ENCODE results near the gene PRR22. TPM values are rescaled to one million over a fixed set of nuclear protein-coding genes. Genes with fewer than 3 reads are reported as not detected.

PRR22 gene
- total and polyA plus RNA-seq, 2 donors (not counting 1 experiment from before 2014, with no cell fraction given): 3.4 to 5.6 TPM

DNA sequence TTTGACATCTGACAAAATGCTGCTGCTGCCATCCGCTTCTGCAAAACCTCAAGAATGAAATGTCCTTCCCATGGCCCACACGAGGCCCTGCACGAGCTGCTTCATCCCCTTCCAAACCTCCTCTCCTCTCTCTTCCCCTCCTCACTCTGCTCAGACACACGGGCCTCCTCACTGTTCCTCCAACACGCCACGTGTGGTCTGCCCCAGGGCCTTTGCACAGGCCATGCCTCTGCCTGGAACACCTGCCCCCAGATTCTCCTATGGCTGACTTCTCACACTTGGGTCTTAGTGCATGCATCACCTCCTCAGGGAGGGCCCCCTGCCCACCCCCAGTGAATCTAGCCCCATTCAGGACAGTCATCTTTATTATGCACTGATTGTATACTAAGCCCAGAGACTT, 36.2 kb upstream of the PRR22 start:
- H3K27ac Mint-ChIP-seq: no peak overlapping the region
- CTCF ChIA-PET: no interaction called here
- no peak for TF ChIP-seq EZH2 (IDR thresholded peaks at IDR 0.05; ENCODE audit: borderline replicate concordance, insufficient read depth, low read depth, low read length, poor library complexity, severe bottlenecking)
- TF ChIP-seq, protein P1, sequence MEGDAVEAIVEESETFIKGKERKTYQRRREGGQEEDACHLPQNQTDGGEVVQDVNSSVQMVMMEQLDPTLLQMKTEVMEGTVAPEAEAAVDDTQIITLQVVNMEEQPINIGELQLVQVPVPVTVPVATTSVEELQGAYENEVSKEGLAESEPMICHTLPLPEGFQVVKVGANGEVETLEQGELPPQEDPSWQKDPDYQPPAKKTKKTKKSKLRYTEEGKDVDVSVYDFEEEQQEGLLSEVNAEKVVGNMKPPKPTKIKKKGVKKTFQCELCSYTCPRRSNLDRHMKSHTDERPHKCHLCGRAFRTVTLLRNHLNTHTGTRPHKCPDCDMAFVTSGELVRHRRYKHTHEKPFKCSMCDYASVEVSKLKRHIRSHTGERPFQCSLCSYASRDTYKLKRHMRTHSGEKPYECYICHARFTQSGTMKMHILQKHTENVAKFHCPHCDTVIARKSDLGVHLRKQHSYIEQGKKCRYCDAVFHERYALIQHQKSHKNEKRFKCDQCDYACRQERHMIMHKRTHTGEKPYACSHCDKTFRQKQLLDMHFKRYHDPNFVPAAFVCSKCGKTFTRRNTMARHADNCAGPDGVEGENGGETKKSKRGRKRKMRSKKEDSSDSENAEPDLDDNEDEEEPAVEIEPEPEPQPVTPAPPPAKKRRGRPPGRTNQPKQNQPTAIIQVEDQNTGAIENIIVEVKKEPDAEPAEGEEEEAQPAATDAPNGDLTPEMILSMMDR (IDR thresholded peaks at IDR 0.05): no peak
- Histone ChIP-seq H3K4me1 (ENCODE audit: control insufficient read depth in 2 of 2, insufficient read depth in 2 of 2, low read length in 2 of 2) (no peaks in the 10 kb centered on the region), H4K20me1 (ENCODE audit: control insufficient read depth, insufficient read depth, low read length, poor library complexity, severe bottlenecking) (no peaks in the 10 kb centered on the region), H3K27me3 (replicated peaks in 1 of 4; ENCODE audit: control extremely low read depth in 1 of 4, control insufficient read depth in 3 of 4, insufficient read depth in 4 of 4, low read length in 3 of 4) (no peaks in the 10 kb centered on the region), H3K79me2 (ENCODE audit: control insufficient read depth, insufficient read depth, low read length) (no peaks in the 10 kb centered on the region), H2AFZ (ENCODE audit: insufficient read depth, low read depth, low read length, poor library complexity, severe bottlenecking) (no peak overlapping the region), H3K36me3 (replicated peaks in 1 of 2; ENCODE audit: control extremely low read depth in 1 of 2, control insufficient read depth in 1 of 2, extremely low read depth in 1 of 2, insufficient read depth in 2 of 2, low read length in 1 of 2) (no peaks in the 10 kb centered on the region), H3K4me2 (replicated peaks; ENCODE audit: low read depth, low read length, poor library complexity, severe bottlenecking) (no peak overlapping the region), H3K9me3 (ENCODE audit: control extremely low read depth in 1 of 3, control insufficient read depth in 2 of 3, insufficient read depth in 1 of 3, low read length in 2 of 3) (peaks cover 0 to 23% (median 0%) of the 10 kb centered on the region in 3 donors), H3K27ac (ENCODE audit: low read length in 2 of 2) (no peak overlapping the region), H3K4me3 (ENCODE audit: control extremely low read depth in 1 of 5, extremely low read depth in 1 of 5, insufficient read depth in 1 of 5, low read depth in 2 of 5, low read length in 4 of 5) (no peak overlapping the region), H3K9ac (ENCODE audit: low read length) (no peak overlapping the region)
- intact Hi-C loops (cut with micrococcal nuclease): no loop called here
- POLR2A ChIA-PET: interaction anchor here (0.7 kb wide), 1 partner anchor 1871 kb away, joined by 6 read pairs; no protein-coding TSS in a partner anchor
- no peak overlapping the region for H3K4me3 Mint-ChIP-seq
- H3K9me3 Mint-ChIP-seq (ENCODE audit: insufficient read depth): no peaks in the 10 kb centered on the region
- DNase-seq: no peak
- H3K27me3 Mint-ChIP-seq: peaks cover 20% of the 10 kb centered on the region
- H3K4me1 Mint-ChIP-seq: no peaks in the 10 kb centered on the region
- 58% methylated on average over 6 of the region's 6 CpGs for WGBS (ENCODE audit: insufficient coverage)
- no peak for ATAC-seq (ENCODE audit: low read depth)

DNA sequence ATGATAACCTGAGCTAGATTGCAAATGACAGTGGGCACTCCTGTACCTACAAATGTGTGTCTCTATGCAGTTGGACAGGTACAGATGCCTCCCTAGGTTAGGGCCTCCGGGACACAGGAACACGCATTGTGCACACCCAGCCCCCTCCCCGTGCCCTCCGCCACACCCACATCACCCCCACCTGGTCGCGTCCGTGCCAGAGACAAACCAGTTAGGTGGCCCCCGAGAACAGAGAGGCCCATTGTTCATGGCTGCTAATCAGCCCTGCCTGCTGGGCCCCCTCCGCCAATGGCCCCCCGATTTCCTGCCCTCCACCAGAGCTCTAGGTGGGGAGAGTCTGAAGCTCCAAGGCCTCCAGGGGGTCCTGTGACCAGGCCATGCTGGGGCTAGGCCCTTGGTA, 34.0 kb upstream of the PRR22 start:
- POLR2A ChIA-PET: no interaction called here
- Histone ChIP-seq H3K36me3 (replicated peaks in 1 of 2; ENCODE audit: control extremely low read depth in 1 of 2, control insufficient read depth in 1 of 2, extremely low read depth in 1 of 2, insufficient read depth in 2 of 2, low read length in 1 of 2) (no peaks in the 10 kb centered on the region), H3K4me1 (ENCODE audit: control insufficient read depth in 2 of 2, insufficient read depth in 2 of 2, low read length in 2 of 2) (no peaks in the 10 kb centered on the region), H3K4me3 (ENCODE audit: control extremely low read depth in 1 of 5, extremely low read depth in 1 of 5, insufficient read depth in 1 of 5, low read depth in 2 of 5, low read length in 4 of 5) (no peak overlapping the region), H3K9me3 (ENCODE audit: control extremely low read depth in 1 of 3, control insufficient read depth in 2 of 3, insufficient read depth in 1 of 3, low read length in 2 of 3) (peaks cover 0 to 7% (median 0%) of the 10 kb centered on the region in 3 donors), H4K20me1 (ENCODE audit: control insufficient read depth, insufficient read depth, low read length, poor library complexity, severe bottlenecking) (no peaks in the 10 kb centered on the region), H3K79me2 (ENCODE audit: control insufficient read depth, insufficient read depth, low read length) (no peaks in the 10 kb centered on the region), H3K4me2 (replicated peaks; ENCODE audit: low read depth, low read length, poor library complexity, severe bottlenecking) (no peak overlapping the region), H2AFZ (ENCODE audit: insufficient read depth, low read depth, low read length, poor library complexity, severe bottlenecking) (no peak overlapping the region), H3K9ac (ENCODE audit: low read length) (no peak overlapping the region), H3K27ac (ENCODE audit: low read length in 2 of 2) (no peak overlapping the region), H3K27me3 (replicated peaks in 1 of 4; ENCODE audit: control extremely low read depth in 1 of 4, control insufficient read depth in 3 of 4, insufficient read depth in 4 of 4, low read length in 3 of 4) (no peaks in the 10 kb centered on the region)
- ATAC-seq (ENCODE audit: low read depth): no peak
- Mint-ChIP-seq H3K9me3 (ENCODE audit: insufficient read depth) (no peaks in the 10 kb centered on the region), H3K27ac (no peak overlapping the region), H3K4me1 (no peaks in the 10 kb centered on the region), H3K27me3 (peaks cover 20% of the 10 kb centered on the region), H3K4me3 (no peak overlapping the region)
- CTCF ChIA-PET: no interaction called here
- intact Hi-C loops (cut with micrococcal nuclease): no loop called here
- no peak for DNase-seq
- TF ChIP-seq, protein P1 (IDR thresholded peaks at IDR 0.05): no peak
- no peak for TF ChIP-seq EZH2 (IDR thresholded peaks at IDR 0.05; ENCODE audit: borderline replicate concordance, insufficient read depth, low read depth, low read length, poor library complexity, severe bottlenecking)
- WGBS (ENCODE audit: insufficient coverage): 82% methylated on average over 3 of the region's 10 CpGs
